ENCODE measurements around the gene YPEL2. TPM values are rescaled to one million over a fixed set of nuclear protein-coding genes. Genes with fewer than 3 reads are reported as not detected.

The YPEL2 gene
- total RNA-seq, 1 donor from 2014 or later: 8.7 TPM

DNA sequence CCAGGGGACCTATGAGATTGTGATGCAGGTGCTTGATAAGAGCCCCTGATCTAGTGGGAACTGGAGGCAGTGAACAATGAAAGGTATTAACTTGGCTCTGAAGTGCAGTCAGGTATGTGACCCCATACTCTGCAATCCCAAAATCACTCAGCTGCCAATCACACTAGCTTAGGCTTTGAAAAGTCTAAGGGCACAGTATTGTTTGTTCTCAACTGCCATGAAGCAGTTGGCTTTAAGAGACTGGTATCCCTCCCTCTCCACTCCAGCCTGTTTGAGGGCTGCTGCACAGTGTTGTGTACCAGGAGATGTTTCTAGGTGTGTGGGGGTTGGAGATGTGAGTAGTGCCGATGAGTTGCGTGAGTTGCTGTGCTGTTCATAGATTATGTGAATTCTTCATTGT lies 2.4 kb downstream of the YPEL2 start:
- peaks cover 43% of the 10 kb centered on the region for H3K4me1 Mint-ChIP-seq
- H3K36me3 Mint-ChIP-seq: no peaks in the 10 kb centered on the region
- DNase-seq (ENCODE audit: low spot score in 2 of 2, unreplicated experiment in 2 of 2): no peak
- peak overlapping the region; percentile 88 for H3K4me3 Mint-ChIP-seq
- TF ChIP-seq, protein P1, sequence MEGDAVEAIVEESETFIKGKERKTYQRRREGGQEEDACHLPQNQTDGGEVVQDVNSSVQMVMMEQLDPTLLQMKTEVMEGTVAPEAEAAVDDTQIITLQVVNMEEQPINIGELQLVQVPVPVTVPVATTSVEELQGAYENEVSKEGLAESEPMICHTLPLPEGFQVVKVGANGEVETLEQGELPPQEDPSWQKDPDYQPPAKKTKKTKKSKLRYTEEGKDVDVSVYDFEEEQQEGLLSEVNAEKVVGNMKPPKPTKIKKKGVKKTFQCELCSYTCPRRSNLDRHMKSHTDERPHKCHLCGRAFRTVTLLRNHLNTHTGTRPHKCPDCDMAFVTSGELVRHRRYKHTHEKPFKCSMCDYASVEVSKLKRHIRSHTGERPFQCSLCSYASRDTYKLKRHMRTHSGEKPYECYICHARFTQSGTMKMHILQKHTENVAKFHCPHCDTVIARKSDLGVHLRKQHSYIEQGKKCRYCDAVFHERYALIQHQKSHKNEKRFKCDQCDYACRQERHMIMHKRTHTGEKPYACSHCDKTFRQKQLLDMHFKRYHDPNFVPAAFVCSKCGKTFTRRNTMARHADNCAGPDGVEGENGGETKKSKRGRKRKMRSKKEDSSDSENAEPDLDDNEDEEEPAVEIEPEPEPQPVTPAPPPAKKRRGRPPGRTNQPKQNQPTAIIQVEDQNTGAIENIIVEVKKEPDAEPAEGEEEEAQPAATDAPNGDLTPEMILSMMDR (IDR thresholded peaks at IDR 0.05; ENCODE audit: unreplicated experiment): no peak
- no peak overlapping the region for H3K27ac Mint-ChIP-seq
- no peaks in the 10 kb centered on the region for H3K27me3 Mint-ChIP-seq (ENCODE audit: low read depth)
- H3K9me3 Mint-ChIP-seq: no peaks in the 10 kb centered on the region

DNA sequence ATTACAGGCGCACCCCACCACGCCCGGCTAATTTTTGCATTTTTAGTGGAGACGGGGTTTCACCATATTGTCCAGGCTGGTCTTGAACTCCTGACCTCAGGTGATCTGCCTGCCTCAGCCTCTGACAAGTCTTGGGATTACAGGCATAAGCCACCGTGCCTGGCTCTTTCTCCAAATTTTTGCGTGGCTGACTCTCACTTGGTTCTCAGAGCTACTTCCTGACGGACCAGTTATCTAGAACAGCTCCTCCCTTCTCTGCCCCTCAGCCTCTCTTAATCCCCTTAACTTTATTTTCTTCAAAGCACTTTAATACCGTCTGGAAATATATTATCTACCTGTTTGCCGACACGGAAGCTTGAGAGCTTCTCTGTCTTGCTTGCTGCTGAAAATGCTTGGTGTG lies 4.2 kb downstream of the YPEL2 start:
- TF ChIP-seq, protein P1 (IDR thresholded peaks at IDR 0.05; ENCODE audit: unreplicated experiment): no peak
- no peaks in the 10 kb centered on the region for H3K36me3 Mint-ChIP-seq
- H3K27me3 Mint-ChIP-seq (ENCODE audit: low read depth): no peaks in the 10 kb centered on the region
- H3K4me3 Mint-ChIP-seq: no peak overlapping the region
- peak overlapping the region; percentile 17 for H3K27ac Mint-ChIP-seq
- H3K9me3 Mint-ChIP-seq: no peaks in the 10 kb centered on the region
- DNase-seq (ENCODE audit: low spot score in 2 of 2, unreplicated experiment in 2 of 2): no peak
- peaks cover 28% of the 10 kb centered on the region for H3K4me1 Mint-ChIP-seq

DNA sequence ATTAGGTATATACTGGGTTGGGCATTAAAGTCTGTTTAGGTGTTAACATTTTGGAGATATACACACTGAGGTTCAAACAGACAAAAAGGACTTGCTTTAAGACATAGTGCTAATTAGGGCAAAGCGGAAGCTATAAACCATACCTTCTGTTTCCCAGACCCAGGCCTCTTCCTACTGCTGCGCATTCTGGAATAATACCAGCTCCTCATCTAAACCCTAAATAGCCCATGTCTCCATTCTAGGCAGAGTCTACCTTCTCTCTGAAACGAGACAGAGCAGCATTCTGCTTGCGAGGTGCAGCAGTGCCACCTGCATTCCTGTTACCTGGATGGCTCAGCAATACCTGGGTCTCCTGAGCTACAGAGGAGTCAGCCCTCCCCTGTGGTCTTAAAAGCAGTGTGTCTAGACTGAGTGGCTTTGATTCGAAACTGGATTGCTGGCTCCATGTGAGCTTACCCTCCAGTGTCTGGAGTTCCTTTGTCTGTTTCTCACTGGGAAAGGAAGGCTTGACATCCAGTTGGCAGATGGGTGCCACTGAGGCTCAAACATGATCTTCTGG lies 6.4 kb downstream of the YPEL2 start:
- H3K27me3 Mint-ChIP-seq (ENCODE audit: low read depth): no peaks in the 10 kb centered on the region
- H3K27ac Mint-ChIP-seq: no peak overlapping the region

DNA sequence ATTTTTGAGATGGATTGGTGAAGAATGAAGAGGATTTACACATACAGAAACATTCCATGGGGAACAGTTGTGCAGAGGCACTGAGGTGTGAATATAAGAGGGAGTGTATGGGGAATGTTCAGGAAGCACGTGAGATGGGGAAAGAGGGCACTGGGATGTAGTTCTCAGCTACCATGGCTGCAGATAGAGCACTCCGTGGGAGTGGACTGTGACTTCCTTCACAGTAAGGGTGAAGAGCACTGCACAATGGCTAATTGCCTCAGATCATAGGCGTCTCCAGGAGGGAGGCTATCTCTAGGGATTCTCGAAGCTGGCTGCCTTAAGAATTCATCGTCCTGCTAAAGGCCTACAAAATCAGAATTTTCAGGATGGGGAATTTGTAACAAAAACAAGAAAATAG lies 7.0 kb downstream of the YPEL2 start:
- no peaks in the 10 kb centered on the region for H3K9me3 Mint-ChIP-seq
- peaks cover 23% of the 10 kb centered on the region for H3K4me1 Mint-ChIP-seq
- H3K36me3 Mint-ChIP-seq: no peaks in the 10 kb centered on the region
- H3K4me3 Mint-ChIP-seq: no peak overlapping the region
- no peak overlapping the region for H3K27ac Mint-ChIP-seq
- no peak for DNase-seq (ENCODE audit: low spot score in 2 of 2, unreplicated experiment in 2 of 2)
- TF ChIP-seq, protein P1 (IDR thresholded peaks at IDR 0.05; ENCODE audit: unreplicated experiment): no peak
- no peaks in the 10 kb centered on the region for H3K27me3 Mint-ChIP-seq (ENCODE audit: low read depth)

More for the DNA sequence above, 6.4 kb downstream of the YPEL2 start:
- no peak for DNase-seq (ENCODE audit: low spot score in 2 of 2, unreplicated experiment in 2 of 2)
- Mint-ChIP-seq H3K4me1 (peaks cover 29% of the 10 kb centered on the region), H3K36me3 (no peaks in the 10 kb centered on the region), H3K4me3 (no peak overlapping the region), H3K9me3 (no peaks in the 10 kb centered on the region)
- TF ChIP-seq, protein P1 (IDR thresholded peaks at IDR 0.05; ENCODE audit: unreplicated experiment): no peak

DNA sequence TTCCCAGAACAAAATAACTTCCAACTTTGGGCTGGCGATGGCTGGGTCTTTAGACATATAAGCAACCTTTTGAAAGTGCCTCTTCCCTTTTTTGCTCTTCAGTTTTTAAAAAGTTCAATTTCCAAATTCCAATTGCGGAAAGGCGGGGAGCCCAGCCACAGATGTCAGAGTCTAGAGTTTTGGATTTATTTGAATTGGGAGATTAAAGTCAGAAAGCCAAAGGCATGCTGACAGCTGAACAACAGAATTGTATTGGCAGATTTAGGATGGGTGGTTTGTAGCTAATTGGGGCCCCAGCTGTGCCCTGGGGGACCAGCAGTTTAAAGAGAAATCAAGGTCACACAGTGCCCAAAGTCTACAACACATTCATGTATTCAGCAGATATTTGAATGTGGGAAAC lies 10.5 kb downstream of the YPEL2 start:
- no peak for DNase-seq (ENCODE audit: low spot score in 2 of 2, unreplicated experiment in 2 of 2)
- Mint-ChIP-seq H3K4me1 (peaks cover 9% of the 10 kb centered on the region), H3K27me3 (ENCODE audit: low read depth) (no peaks in the 10 kb centered on the region), H3K36me3 (no peaks in the 10 kb centered on the region), H3K9me3 (no peaks in the 10 kb centered on the region), H3K4me3 (no peak overlapping the region), H3K27ac (no peak overlapping the region)
- TF ChIP-seq, protein P1 (IDR thresholded peaks at IDR 0.05; ENCODE audit: unreplicated experiment): no peak

DNA sequence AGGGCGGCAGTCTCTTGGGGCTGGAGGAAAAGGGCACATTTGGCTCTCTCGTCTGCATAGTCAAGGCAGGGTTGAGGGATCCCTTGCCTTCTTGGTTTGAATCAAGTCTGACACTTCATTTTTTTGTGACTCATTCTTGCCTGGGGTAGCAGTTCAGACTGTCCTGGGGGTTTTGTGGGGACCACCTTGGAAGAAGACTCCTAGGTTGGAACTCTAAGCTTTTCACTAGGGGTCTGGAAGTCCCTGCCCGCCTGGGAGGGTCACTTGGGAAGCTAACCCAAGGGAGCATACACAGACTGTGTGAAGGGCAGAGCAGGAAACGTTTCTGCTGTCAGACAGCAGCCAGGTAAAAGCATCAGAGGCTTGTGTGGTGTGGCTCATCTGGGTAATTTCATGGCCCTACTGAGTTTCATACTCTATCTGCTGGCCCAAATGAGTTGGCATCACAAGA lies 11.3 kb downstream of the YPEL2 start:
- no peaks in the 10 kb centered on the region for H3K9me3 Mint-ChIP-seq
- no peak for DNase-seq (ENCODE audit: low spot score in 2 of 2, unreplicated experiment in 2 of 2)
- no peak overlapping the region for H3K27ac Mint-ChIP-seq
- no peaks in the 10 kb centered on the region for H3K27me3 Mint-ChIP-seq (ENCODE audit: low read depth)
- TF ChIP-seq, protein P1 (IDR thresholded peaks at IDR 0.05; ENCODE audit: unreplicated experiment): no peak
- H3K4me1 Mint-ChIP-seq: peaks cover 8% of the 10 kb centered on the region
- no peaks in the 10 kb centered on the region for H3K36me3 Mint-ChIP-seq
- no peak overlapping the region for H3K4me3 Mint-ChIP-seq

All from mesothelial cell of epicardium (in vitro differentiated cells).